Small intestine (tissue), 7 donors: ENCODE measurements around the gene ATP2B1. TPM values are rescaled to one million over a fixed set of nuclear protein-coding genes. Genes with fewer than 3 reads are reported as not detected.

Source experiments
- DNase-seq, 2 donors: peaks; one replicate each; pipeline versions ENCODE4 v3.0.0 to v3.0.0-alpha.2; 2013
- FAIRE-seq: peaks from 2 replicates; lab custom pipeline; 2012; peaks lifted over from hg19 to GRCh38; lab: Jason Lieb, UNC
- H3K27ac ChIP-seq, 3 donors: one replicate each; pipeline ENCODE4 v1.5.1; 2013; ENCODE audit warnings: low read length in 2 of 3, mild to moderate bottlenecking in 2 of 3, control low read depth in 1 of 3, inconsistent platforms in 1 of 3, low read depth in 1 of 3, moderate library complexity in 1 of 3
- H3K27me3 ChIP-seq, 3 donors: one replicate each; pipeline ENCODE4 v1.6.1; 2013; ENCODE audit warnings: low read length in 3 of 3, inconsistent platforms in 1 of 3; ENCODE audit not compliant: control insufficient read depth in 3 of 3, insufficient read depth in 3 of 3
- H3K36me3 ChIP-seq, 3 donors: one replicate each; pipeline ENCODE4 v1.6.1; 2013; ENCODE audit warnings: low read length in 3 of 3, inconsistent platforms in 1 of 3, low read depth in 1 of 3, mild to moderate bottlenecking in 1 of 3, moderate library complexity in 1 of 3; ENCODE audit not compliant: control insufficient read depth in 3 of 3, insufficient read depth in 2 of 3
- H3K4me1 ChIP-seq, 3 donors: one replicate each; pipeline ENCODE4 v1.6.1; 2013; ENCODE audit warnings: low read length in 2 of 3, inconsistent platforms in 1 of 3, low read depth in 1 of 3, mild to moderate bottlenecking in 1 of 3, moderate library complexity in 1 of 3; ENCODE audit not compliant: control insufficient read depth in 3 of 3, insufficient read depth in 2 of 3
- H3K4me3 ChIP-seq, 3 donors: one replicate each; pipeline ENCODE4 v1.5.1; 2013; ENCODE audit warnings: low read length in 3 of 3, control low read depth in 1 of 3, inconsistent platforms in 1 of 3, low read depth in 1 of 3, mild to moderate bottlenecking in 1 of 3, moderate library complexity in 1 of 3
- H3K9me3 ChIP-seq, 2 donors: one replicate each; pipeline ENCODE4 v1.6.1; 2013; ENCODE audit warnings: low read depth in 1 of 2, low read length in 1 of 2; ENCODE audit not compliant: control insufficient read depth in 2 of 2, insufficient read depth in 1 of 2
- WGBS, 3 donors: extraction: QIAGEN DNeasy Blood & Tissue Kit; methylation state at CpG; one replicate each; pipeline ENCODE4 v1.1.7; 2013; 5-methylcytosine and 5-hydroxymethylcytosine counted together
- polyA plus RNA-seq, 4 donors: library from polyadenylated mRNA; stranded (reverse) in 3 of 4; unstranded in 1 of 4; fragments of 200-250 nt in 3 of 4; fragments of 120-200 nt in 1 of 4; gene quantifications; one replicate each; pipeline versions ENCODE4 v1.2.1 to v1.2.3, GENCODE V29; 2013
- donor health status: healthy with polysubstance abuse.
- donor health status: control.
- donor health status: control.
- donor health status: Bipolar disorder and iron deficiency.
- donor health status: healthy.

Gene ATP2B1
- polyA plus RNA-seq, 4 donors, result 13.2 to 76.2 (median 17.9) TPM

- WGBS, 3 donors, result 73 to 93% (median 83%) methylated on average over 3 of the region's 3 CpGs
- FAIRE-seq (no peak), DNase-seq (no peak)
- H3K36me3 ChIP-seq, result no peaks in the 10 kb centered on the region
- no peak overlapping the region for H3K4me3 ChIP-seq
- no peaks in the 10 kb centered on the region for H3K27me3 ChIP-seq
- no peaks in the 10 kb centered on the region for H3K4me1 ChIP-seq
- H3K9me3 ChIP-seq, result peaks cover 0 to 6% of the 10 kb centered on the region in 2 donors
- H3K27ac ChIP-seq, result peak overlapping the region in 1 of 3 donors; percentile 53
Measured at GRCh38 chr12:89731089-89731488, 22.5 kb upstream of the ATP2B1 start.

- Histone ChIP-seq H3K4me1 (no peaks in the 10 kb centered on the region), H3K36me3 (no peaks in the 10 kb centered on the region), H3K4me3 (no peak overlapping the region), H3K27me3 (no peaks in the 10 kb centered on the region), H3K27ac (no peak overlapping the region), H3K9me3 (peaks cover 0 to 6% of the 10 kb centered on the region in 2 donors)
- no peak for DNase-seq
- FAIRE-seq, result no peak
- 65 to 77% (median 68%) methylated on average over 4 of the region's 4 CpGs for WGBS, 3 donors
Measured at GRCh38 chr12:89729946-89730459, 21.4 kb upstream of the ATP2B1 start.

GRCh38 chr12:89723276-89723675 lies 14.6 kb upstream of the ATP2B1 start:
- H3K27me3 ChIP-seq, result no peaks in the 10 kb centered on the region
- H3K27ac ChIP-seq, result no peak overlapping the region
- H3K4me1 ChIP-seq, result no peaks in the 10 kb centered on the region
- no peak for FAIRE-seq
- no peak for DNase-seq
- H3K9me3 ChIP-seq, result no peaks in the 10 kb centered on the region
- no peaks in the 10 kb centered on the region for H3K36me3 ChIP-seq
- H3K4me3 ChIP-seq, result no peak overlapping the region

- WGBS, 3 donors, result 78 to 88% (median 81%) methylated on average over 8 of the region's 8 CpGs
- FAIRE-seq, result peak; percentile 5
- H3K27ac ChIP-seq, result no peak overlapping the region
Measured at GRCh38 chr12:89721291-89721987, 12.8 kb upstream of the ATP2B1 start.

GRCh38 chr12:89717759-89718523 lies 9.3 kb upstream of the ATP2B1 start:
- Histone ChIP-seq H3K4me3 (no peak overlapping the region), H3K36me3 (no peaks in the 10 kb centered on the region), H3K9me3 (peaks cover 0 to 5% of the 10 kb centered on the region in 2 donors), H3K4me1 (no peaks in the 10 kb centered on the region), H3K27me3 (no peaks in the 10 kb centered on the region), H3K27ac (no peak overlapping the region)
- FAIRE-seq (no peak), DNase-seq (no peak)
- 95 to 96% (median 95%) methylated on average over 2 of the region's 2 CpGs for WGBS, 3 donors

More at GRCh38 chr12:89721291-89721987, 12.8 kb upstream of the ATP2B1 start:
- no peak overlapping the region for H3K4me3 ChIP-seq
- H3K27me3 ChIP-seq, result no peaks in the 10 kb centered on the region
- no peaks in the 10 kb centered on the region for H3K4me1 ChIP-seq
- DNase-seq, result no peak
- H3K36me3 ChIP-seq, result no peaks in the 10 kb centered on the region
- H3K9me3 ChIP-seq, result no peaks in the 10 kb centered on the region

- H3K36me3 ChIP-seq, result no peaks in the 10 kb centered on the region
- no peak overlapping the region for H3K27ac ChIP-seq
- 91 to 92% (median 91%) methylated on average over 3 of the region's 3 CpGs for WGBS, 3 donors
- DNase-seq, result no peak
- no peaks in the 10 kb centered on the region for H3K27me3 ChIP-seq
- no peaks in the 10 kb centered on the region for H3K4me1 ChIP-seq
- FAIRE-seq, result no peak
- H3K4me3 ChIP-seq, result no peak overlapping the region
- peaks cover 0 to 5% of the 10 kb centered on the region in 2 donors for H3K9me3 ChIP-seq
Measured at GRCh38 chr12:89712706-89713105, 4.1 kb upstream of the ATP2B1 start.

GRCh38 chr12:89710873-89711750 lies 2.5 kb upstream of the ATP2B1 start:
- peak overlapping the region in 1 of 3 donors; percentile 89 for H3K4me3 ChIP-seq
- H3K27ac ChIP-seq, result no peak overlapping the region
- WGBS, 3 donors, result 72 to 76% (median 74%) methylated on average over 7 of the region's 7 CpGs
- H3K36me3 ChIP-seq, result no peaks in the 10 kb centered on the region
- no peaks in the 10 kb centered on the region for H3K4me1 ChIP-seq
- DNase-seq (no peak), FAIRE-seq (no peak)
- H3K9me3 ChIP-seq, result peaks cover 0 to 5% of the 10 kb centered on the region in 2 donors
- no peaks in the 10 kb centered on the region for H3K27me3 ChIP-seq
